ENCODE data around the gene DDX54. TPM values are rescaled to one million over a fixed set of nuclear protein-coding genes. Genes with fewer than 3 reads are reported as not detected.
A peak's percentile ranks its signal among the peaks of the same experiment; 100 is the strongest.

The DDX54 gene
- total RNA-seq, 1 experiment from 2014 or later: 83.0 TPM

- H4K91ac ChIP-seq (ENCODE audit: insufficient read length, low read depth, low read length): no peak overlapping the region
- H3K4me1 ChIP-seq (ENCODE audit: insufficient read depth, low read length): peaks cover 5% of the 10 kb centered on the region; the same call in 1 of the 2 replicates
- H4K5ac ChIP-seq (ENCODE audit: insufficient read length, low read depth, low read length): no peak overlapping the region
- no peak overlapping the region for H3K14ac ChIP-seq (ENCODE audit: insufficient read depth, low read length)
- H2BK15ac ChIP-seq (ENCODE audit: low read depth, low read length): no peak overlapping the region
- H3K79me1 ChIP-seq (ENCODE audit: insufficient read depth, low read depth, low read length, poor library complexity, severe bottlenecking): no peaks in the 10 kb centered on the region
- Mint-ChIP-seq H3K4me1 (peaks cover 19 to 22% of the 10 kb centered on the region in 2 experiments), H3K27ac (peak overlapping the region; percentile 40 to 68 (median 53); a peak in 3 of 7 replicates), H3K27me3 (ENCODE audit: low read depth) (no peaks in the 10 kb centered on the region), H3K9me3 (peaks cover 0 to 3% of the 10 kb centered on the region in 2 experiments; a peak in 1 of 5 replicates), H3K36me3 (ENCODE audit: insufficient read depth in 1 of 3, low read depth in 3 of 3) (peaks cover 27 to 38% (median 28%) of the 10 kb centered on the region in 3 experiments), H3K4me3 (no peak overlapping the region)
- H3T11ph ChIP-seq (ENCODE audit: low read length): no peak overlapping the region
- H2AK5ac ChIP-seq (ENCODE audit: insufficient read length, low read length): no peak overlapping the region
- H2BK120ac ChIP-seq (ENCODE audit: low read depth, low read length, poor library complexity, severe bottlenecking): no peak overlapping the region
- H2AFZ ChIP-seq (ENCODE audit: low read length): no peak overlapping the region
- no peak overlapping the region for H3K4ac ChIP-seq (ENCODE audit: low read depth, low read length)
- H3K9me3 ChIP-seq (ENCODE audit: control insufficient read depth, low read depth, low read length): no peaks in the 10 kb centered on the region
- H3K27me3 ChIP-seq (ENCODE audit: insufficient read depth, low read length): no peaks in the 10 kb centered on the region
- peaks cover 1% of the 10 kb centered on the region; the same call in 1 of the 2 replicates for H3K79me2 ChIP-seq (ENCODE audit: insufficient read depth, low read length)
- no peak overlapping the region for H4K8ac ChIP-seq (replicated peaks; ENCODE audit: insufficient read length, low read depth, low read length)
- no peak overlapping the region for H3K4me2 ChIP-seq (ENCODE audit: insufficient read depth, insufficient read length, low read length)
- no peak overlapping the region for H3K23ac ChIP-seq (ENCODE audit: insufficient read length, low read depth, low read length)
- H3K9ac ChIP-seq (ENCODE audit: extremely low read depth, insufficient read length, low read length): no peak overlapping the region
- TF ChIP-seq CTCF (conservative IDR thresholded peaks at IDR 0.05): no peak
- no peak overlapping the region for H2BK20ac ChIP-seq (ENCODE audit: low read depth, low read length, poor library complexity, severe bottlenecking)
- H3K18ac ChIP-seq (ENCODE audit: insufficient read length, low read depth, low read length): no peak overlapping the region
- WGBS (ENCODE audit: extremely low coverage, insufficient read length, low lambda C conversion rate): no CpG with 5 or more reads among the region's 5 CpGs
- no peak overlapping the region for H3K27ac ChIP-seq (ENCODE audit: insufficient read length, low read depth, low read length)
- no peak overlapping the region for H2BK5ac ChIP-seq (ENCODE audit: insufficient read length, low read length)
- H3K23me2 ChIP-seq (ENCODE audit: insufficient read length, low read depth, low read length, poor library complexity, severe bottlenecking): no peaks in the 10 kb centered on the region
- no peak overlapping the region for H3K56ac ChIP-seq (ENCODE audit: insufficient read length, low read depth, low read length)
- H2BK12ac ChIP-seq (ENCODE audit: insufficient read length, low read depth, low read length): no peak overlapping the region
- no peak for DNase-seq
- H4K20me1 ChIP-seq (ENCODE audit: control insufficient read depth, insufficient read depth, insufficient read length): no peaks in the 10 kb centered on the region
Observed at GRCh38 chr12:113227686-113228391, 42.6 kb upstream of the DDX54 start.
